GM19035 (cell line): ENCODE data around the gene USP21.

ENCODE experiments used
- ATAC-seq: cut with Tn5 transposase; IDR thresholded peaks from one replicate; pipeline ENCODE4 v1.9.1; 2021; ENCODE audit not compliant: unreplicated experiment

USP21 gene

DNA sequence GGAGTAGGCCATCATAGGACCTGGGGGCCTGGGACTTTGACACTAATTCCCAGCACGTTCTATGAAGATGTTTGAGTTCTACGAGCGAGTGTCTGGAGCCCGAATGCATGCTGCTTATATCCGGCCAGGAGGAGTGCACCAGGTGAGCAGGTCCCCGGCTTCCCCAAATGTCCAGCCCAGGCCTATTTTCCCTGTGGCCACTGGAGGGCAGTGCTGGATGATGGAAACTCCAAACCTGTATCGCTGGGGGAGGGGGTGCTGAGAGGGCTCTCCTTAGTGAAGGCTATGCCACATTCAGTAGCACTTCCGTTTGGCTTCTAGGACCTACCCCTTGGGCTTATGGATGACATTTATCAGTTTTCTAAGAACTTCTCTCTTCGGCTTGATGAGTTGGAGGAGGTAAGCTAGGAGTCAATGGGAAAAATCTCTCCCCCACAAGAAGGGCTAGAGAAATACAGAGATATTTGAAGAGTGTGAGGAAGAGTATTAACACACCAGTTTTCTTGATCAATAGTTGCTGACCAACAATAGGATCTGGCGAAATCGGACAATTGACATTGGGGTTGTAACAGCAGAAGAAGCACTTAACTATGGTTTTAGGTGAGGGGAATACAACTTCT, 50.6 kb downstream of the USP21 start:
- ATAC-seq: no peak

DNA sequence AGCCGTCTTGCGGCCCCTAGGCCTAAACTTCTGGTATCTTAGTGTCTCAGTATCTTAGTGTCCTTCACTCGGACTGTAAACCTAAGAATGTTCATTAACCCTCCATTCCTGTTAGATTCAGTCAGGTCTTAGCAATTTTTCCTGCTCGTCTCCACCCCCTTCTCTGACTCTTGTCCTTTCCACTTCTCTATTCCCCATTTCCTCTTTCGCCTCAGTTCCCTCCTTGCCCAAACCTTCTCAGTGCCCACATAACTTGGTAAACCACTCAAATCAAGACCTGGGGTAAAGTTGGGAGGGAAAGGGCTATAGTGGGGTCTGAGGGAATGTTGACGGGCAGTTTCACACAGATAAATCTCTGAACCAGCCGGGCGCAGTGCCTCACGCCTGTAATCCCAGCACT, 55.1 kb downstream of the USP21 start:
- ATAC-seq: no peak

DNA sequence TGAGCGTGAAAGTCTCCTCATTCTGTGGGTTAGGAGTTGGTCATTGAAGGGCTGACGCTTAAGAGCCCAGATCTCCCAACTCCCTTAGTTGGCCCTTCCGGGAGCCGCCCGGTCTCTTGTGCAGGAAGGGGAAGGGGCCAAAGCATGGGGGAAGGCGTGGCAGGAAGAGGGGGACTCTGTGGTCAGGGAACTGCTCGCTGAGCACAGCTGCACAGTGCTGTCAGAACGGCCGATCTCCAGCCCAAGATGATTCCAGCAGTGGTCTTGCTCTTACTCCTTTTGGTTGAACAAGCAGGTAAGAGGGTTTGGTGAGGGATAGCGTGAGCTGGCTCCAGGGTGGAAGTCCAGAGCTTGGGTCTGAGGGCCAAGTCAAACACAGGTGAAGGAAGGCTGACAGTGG, 55.8 kb downstream of the USP21 start, which contains the start of gene FCER1G:
Gene FCER1G, plus strand, starts transcription at position 220 of the 400 bp plus-strand sequence. Its CDS starts 27 bp downstream, at position 247.
- ATAC-seq: no peak
